AG04450 (cell line): ENCODE measurements around the gene OR51B2. TPM values are rescaled to one million over a fixed set of nuclear protein-coding genes. Genes with fewer than 3 reads are reported as not detected.
A peak's percentile ranks its signal among the peaks of the same experiment; 100 is the strongest.
"Not testable (repeated sequence)": the region's sequence is repeated elsewhere in the genome, so short reads cannot be mapped to it uniquely, and the experiment has no call there.

Experiments used
- CTCF ChIA-PET: fragments of 300-600, 350-600 bp; formaldehyde crosslinking; extraction: SDS; loops from one replicate; lab custom pipeline; 2022; ENCODE audit warnings: antibody characterized with exemption, inconsistent platforms; lab: Charles Lee
- POLR2A ChIA-PET: fragments of 350-600 bp; formaldehyde crosslinking; extraction: SDS; loops from one replicate; lab custom pipeline; 2021; ENCODE audit warnings: antibody characterized with exemption, inconsistent platforms; lab: Yijun Ruan, JAX
- DNase-seq: peaks from one replicate; pipeline ENCODE4 v3.0.0-alpha.2; 2011; ENCODE audit warnings: low read depth, low spot score
- H3K27ac ChIP-seq: one replicate; pipeline ENCODE4 v1.5.1; 2012; ENCODE audit warnings: low read depth, low read length, control low read depth
- H3K27me3 ChIP-seq: one replicate; pipeline ENCODE4 v1.6.0; 2012; ENCODE audit warnings: low read length; ENCODE audit not compliant: control insufficient read depth, insufficient read depth
- H3K4me3 ChIP-seq: 2 replicates; pipeline ENCODE4 v1.5.1; 2011; ENCODE audit warnings: mild to moderate bottlenecking, low read depth, low read length, control low read depth
- H3K9me3 ChIP-seq: 2 replicates; pipeline ENCODE4 v1.5.1; 2012; ENCODE audit warnings: low read length; ENCODE audit not compliant: control insufficient read depth, insufficient read depth
- polyA plus RNA-seq: library from polyadenylated mRNA; depleted of rRNA; stranded (reverse); fragments of >200 nt; gene quantifications from 2 replicates; pipeline ENCODE4 v1.2.3, GENCODE V29; 2011
- TF ChIP-seq, protein P1 (sequence below): IDR thresholded peaks from 2 replicates; pipeline ENCODE4 v1.5.1; 2011; ENCODE audit warnings: low read depth, low read length, control low read depth, inconsistent platforms

Gene OR51B2
- polyA plus RNA-seq, 1 experiment: not detected

DNA sequence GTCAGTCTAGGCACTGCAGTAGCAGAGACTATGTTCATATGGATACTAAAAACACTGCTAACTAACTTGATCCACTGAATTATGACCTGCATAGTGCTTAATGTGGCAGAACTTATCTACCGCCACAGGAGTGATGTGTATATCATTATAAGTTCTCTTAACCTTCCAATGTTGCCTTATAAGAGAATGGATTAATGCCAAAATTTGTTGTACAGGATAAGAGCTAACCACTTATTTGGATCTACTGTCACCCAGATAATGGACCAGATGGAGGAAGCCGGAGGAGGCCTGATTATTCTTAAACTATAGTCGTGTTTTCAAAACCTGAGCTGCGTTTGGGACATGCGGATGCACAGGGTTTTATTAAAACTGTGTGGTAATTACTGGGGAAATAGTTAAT, 20.5 kb downstream of the OR51B2 start:
- no peak for DNase-seq
- TF ChIP-seq, protein P1, sequence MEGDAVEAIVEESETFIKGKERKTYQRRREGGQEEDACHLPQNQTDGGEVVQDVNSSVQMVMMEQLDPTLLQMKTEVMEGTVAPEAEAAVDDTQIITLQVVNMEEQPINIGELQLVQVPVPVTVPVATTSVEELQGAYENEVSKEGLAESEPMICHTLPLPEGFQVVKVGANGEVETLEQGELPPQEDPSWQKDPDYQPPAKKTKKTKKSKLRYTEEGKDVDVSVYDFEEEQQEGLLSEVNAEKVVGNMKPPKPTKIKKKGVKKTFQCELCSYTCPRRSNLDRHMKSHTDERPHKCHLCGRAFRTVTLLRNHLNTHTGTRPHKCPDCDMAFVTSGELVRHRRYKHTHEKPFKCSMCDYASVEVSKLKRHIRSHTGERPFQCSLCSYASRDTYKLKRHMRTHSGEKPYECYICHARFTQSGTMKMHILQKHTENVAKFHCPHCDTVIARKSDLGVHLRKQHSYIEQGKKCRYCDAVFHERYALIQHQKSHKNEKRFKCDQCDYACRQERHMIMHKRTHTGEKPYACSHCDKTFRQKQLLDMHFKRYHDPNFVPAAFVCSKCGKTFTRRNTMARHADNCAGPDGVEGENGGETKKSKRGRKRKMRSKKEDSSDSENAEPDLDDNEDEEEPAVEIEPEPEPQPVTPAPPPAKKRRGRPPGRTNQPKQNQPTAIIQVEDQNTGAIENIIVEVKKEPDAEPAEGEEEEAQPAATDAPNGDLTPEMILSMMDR: no peak
- POLR2A ChIA-PET: no interaction called here
- Histone ChIP-seq H3K9me3 (no peaks in the 10 kb centered on the region), H3K27ac (no peak overlapping the region), H3K4me3 (no peak overlapping the region), H3K27me3 (no peaks in the 10 kb centered on the region)
- CTCF ChIA-PET: interaction anchor here (1.4 kb wide), 1 partner anchor 13 kb away, joined by 3 read pairs; no protein-coding TSS in a partner anchor

DNA sequence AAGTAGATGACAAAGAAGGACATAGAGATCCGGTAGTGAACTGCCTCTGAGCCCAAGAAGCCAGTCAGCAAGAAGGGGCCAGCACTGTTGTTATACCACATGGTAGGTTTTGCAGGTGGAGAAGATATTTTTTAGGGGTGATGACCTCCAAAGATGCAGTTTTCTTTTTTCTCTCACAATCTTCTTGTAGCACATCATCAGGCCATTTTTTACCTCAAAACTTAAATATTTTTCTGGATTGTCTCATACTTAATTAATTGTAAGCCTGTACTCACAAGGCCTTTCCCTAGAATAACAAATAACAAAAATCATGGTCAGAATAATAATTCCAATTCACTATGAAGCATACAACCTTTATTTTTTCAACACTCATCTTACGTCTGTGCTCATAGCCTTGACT, 22.3 kb downstream of the OR51B2 start, which contains the start of gene OR51B4:
OR51B4 (minus strand) TSS at position 101 of the 400 bp plus-strand sequence; CDS start at position 101, 0 bp downstream.
- POLR2A ChIA-PET: no interaction called here
- DNase-seq: no peak
- no peak within 1 kb of the TSS for H3K4me3 ChIP-seq
- no peaks in the 10 kb centered on the region for H3K27me3 ChIP-seq
- H3K27ac ChIP-seq: no peak within 1 kb of the TSS
- H3K9me3 ChIP-seq: no peaks in the 10 kb centered on the region
- CTCF ChIA-PET: no interaction called here
- TF ChIP-seq, protein P1: no peak

DNA sequence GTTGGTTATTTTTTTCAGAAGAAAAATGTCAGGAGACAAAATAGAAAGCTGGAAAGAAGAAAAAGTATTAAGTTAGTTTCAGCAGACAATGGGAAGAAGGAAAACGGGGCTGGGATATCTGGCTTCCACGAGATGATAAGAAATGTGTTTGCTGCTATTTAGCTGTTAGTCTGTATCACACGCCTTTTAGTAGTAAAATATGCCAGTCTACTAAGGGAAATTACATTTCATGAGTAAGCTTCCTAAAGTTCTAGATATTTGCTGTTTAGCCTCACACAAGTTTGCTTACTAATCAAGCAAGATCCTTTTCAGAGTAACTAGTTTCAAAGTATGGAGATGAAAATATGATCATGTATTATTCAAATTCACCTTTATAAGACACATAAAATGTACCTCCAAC, 23.8 kb downstream of the OR51B2 start:
- H3K4me3 ChIP-seq: no peak overlapping the region
- no peak for DNase-seq
- no peaks in the 10 kb centered on the region for H3K27me3 ChIP-seq
- POLR2A ChIA-PET: interaction anchor here (0.8 to 1.0 kb wide), 2 partner anchors 18 to 633 kb away, joined by 3 to 6 read pairs; no protein-coding TSS in a partner anchor
- H3K9me3 ChIP-seq: no peaks in the 10 kb centered on the region
- H3K27ac ChIP-seq: no peak overlapping the region
- TF ChIP-seq, protein P1: no peak
- CTCF ChIA-PET: interaction anchor here (1.0 to 2.0 kb wide), 2 partner anchors 10 to 17 kb away, joined by 3 to 20 read pairs; no protein-coding TSS in a partner anchor

DNA sequence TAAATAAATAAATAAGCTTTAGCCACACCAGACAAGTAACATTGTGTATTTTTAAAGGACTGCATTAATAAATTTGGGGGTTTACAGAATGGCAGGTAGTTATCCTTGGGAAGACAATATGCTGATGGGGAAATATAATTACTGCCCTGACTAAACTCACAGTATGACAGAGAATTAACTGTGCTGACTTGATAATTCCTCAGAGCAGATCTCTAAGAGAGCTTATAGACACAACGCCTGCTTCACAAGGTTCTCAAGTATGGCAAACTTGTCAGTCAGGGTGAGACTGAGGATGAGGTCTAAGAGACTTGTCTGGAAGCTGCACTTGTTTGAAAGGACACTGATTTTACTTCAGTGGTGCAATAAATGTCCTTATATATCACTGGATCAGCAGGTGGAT, 25.6 kb downstream of the OR51B2 start:
- TF ChIP-seq, protein P1: no peak
- peaks cover 7% of the 10 kb centered on the region; the same call in 1 of the 2 replicates for H3K9me3 ChIP-seq
- ChIA-PET CTCF (interaction anchor here (1.0 to 1.6 kb wide), 2 partner anchors 48 to 174 kb away, joined by 3 to 4 read pairs; no protein-coding TSS in a partner anchor), POLR2A (interaction anchor here (1.1 kb wide), 1 partner anchor 18 kb away, joined by 3 read pairs; no protein-coding TSS in a partner anchor)
- no peaks in the 10 kb centered on the region for H3K27me3 ChIP-seq
- H3K4me3 ChIP-seq: no peak overlapping the region
- no peak for DNase-seq
- no peak overlapping the region for H3K27ac ChIP-seq

DNA sequence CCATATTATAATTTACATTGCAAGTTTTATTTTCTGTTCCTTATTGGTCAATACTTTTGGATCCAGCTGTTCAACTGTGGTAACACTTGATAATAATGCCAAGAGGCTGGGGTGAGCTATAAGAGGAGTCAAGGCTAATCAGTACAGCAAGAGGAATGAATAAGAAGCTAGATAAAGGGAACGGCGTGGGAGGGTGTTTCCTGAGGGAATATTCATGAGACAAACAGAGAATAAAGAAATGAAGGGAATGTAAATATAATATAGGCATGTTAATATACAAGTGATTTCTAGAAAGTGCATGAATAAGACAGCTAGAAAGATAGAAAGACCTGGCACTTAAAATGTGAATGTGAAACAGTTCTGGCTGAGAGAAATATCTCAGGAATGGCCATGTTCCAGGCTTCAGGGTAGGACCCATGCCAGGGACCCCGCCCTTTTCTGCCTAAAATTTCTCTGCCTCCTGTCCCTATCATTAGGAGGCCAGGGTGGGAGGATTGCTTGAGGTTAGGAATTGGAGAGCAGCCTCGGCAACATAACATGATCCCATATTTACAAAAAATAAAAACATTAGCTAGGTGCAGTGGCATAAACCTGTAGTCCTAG, 26.3 kb downstream of the OR51B2 start:
- H3K27ac ChIP-seq: peak overlapping the region; percentile 47
- DNase-seq: no peak
- CTCF ChIA-PET: interaction anchor here (1.0 to 1.6 kb wide), 3 partner anchors 10 to 173 kb away, joined by 3 to 5 read pairs (median 4); no protein-coding TSS in a partner anchor
- H3K27me3 ChIP-seq: no peaks in the 10 kb centered on the region
- POLR2A ChIA-PET: interaction anchor here (1.1 kb wide), 1 partner anchor 17 kb away, joined by 3 read pairs; no protein-coding TSS in a partner anchor
- TF ChIP-seq, protein P1: no peak
- no peak overlapping the region for H3K4me3 ChIP-seq
- H3K9me3 ChIP-seq: peaks cover 7% of the 10 kb centered on the region; the same call in 1 of the 2 replicates

DNA sequence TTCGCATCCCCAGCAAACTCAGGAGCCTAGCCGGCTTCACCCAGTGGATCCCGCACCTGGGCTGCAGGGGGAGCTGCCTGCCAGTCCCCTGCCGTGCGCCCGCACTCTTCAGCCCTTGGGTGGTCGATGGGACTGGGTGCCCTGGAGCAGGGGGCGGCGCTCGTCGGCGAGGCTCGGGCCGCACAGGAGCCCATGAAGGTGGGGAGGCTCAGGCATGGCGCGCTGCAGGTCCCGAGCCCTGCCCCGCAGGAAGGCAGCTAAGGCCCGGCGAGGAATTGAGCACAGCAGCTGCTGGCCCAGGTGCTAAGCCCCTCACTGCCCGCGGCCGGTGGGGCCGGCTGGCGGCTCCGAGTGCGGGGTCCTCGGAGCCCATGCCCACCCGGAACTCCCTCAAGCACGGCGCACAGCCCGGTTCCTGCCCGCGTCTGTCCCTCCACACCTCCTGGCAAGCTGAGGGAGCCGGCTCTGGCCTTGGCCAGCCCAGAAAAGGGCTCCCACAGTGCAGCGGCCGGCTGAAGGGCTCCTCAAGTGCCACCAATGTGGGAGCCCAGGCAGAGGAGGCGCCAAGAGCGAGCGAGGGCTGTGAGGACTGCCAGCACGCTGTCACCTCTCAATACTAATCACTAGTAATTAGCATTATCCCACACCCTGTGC, 29.6 kb downstream of the OR51B2 start:
- H3K9me3 ChIP-seq, POLR2A ChIA-PET, CTCF ChIA-PET, DNase-seq, H3K27ac ChIP-seq, H3K4me3 ChIP-seq, H3K27me3 ChIP-seq: not testable (repeated sequence)
